C4-2B (cell line): ENCODE results near the gene CSNK2A3.

ENCODE experiments used
- ZFX ChIP-seq: fragments of 450-650 bp; IDR thresholded peaks from 2 replicates; pipeline ENCODE4 v1.6.1; 2017
- TF ChIP-seq, protein P1 (sequence below): fragments of 450-650 bp; conservative IDR thresholded peaks from 2 replicates; pipeline ENCODE4 v1.5.1; 2017; ENCODE audit warnings: mild to moderate bottlenecking

DNA sequence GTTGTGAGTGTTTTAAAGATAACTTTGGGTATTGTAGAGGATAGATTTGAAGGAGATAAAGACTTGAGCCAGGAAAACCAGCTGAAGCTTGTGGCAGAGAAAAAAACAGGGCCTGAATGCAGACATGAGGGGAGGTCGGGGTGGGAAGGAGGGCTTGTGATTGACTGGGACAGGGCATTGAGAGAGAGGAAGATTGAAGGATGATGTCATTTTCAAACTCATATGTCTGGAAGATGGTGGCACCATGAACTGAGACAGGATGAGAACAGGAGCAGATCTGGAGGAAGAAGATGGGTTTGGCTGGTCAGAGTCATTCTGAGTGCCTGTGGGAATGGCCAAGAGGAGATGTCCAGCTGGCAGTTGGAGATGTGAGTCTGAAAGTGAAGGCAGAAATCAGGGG is 14.7 kb downstream of the CSNK2A3 start:
- TF ChIP-seq, protein P1, sequence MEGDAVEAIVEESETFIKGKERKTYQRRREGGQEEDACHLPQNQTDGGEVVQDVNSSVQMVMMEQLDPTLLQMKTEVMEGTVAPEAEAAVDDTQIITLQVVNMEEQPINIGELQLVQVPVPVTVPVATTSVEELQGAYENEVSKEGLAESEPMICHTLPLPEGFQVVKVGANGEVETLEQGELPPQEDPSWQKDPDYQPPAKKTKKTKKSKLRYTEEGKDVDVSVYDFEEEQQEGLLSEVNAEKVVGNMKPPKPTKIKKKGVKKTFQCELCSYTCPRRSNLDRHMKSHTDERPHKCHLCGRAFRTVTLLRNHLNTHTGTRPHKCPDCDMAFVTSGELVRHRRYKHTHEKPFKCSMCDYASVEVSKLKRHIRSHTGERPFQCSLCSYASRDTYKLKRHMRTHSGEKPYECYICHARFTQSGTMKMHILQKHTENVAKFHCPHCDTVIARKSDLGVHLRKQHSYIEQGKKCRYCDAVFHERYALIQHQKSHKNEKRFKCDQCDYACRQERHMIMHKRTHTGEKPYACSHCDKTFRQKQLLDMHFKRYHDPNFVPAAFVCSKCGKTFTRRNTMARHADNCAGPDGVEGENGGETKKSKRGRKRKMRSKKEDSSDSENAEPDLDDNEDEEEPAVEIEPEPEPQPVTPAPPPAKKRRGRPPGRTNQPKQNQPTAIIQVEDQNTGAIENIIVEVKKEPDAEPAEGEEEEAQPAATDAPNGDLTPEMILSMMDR: no peak
- no peak for TF ChIP-seq ZFX
